ENCODE measurements around the gene LTBP1.

The LTBP1 gene

DNA sequence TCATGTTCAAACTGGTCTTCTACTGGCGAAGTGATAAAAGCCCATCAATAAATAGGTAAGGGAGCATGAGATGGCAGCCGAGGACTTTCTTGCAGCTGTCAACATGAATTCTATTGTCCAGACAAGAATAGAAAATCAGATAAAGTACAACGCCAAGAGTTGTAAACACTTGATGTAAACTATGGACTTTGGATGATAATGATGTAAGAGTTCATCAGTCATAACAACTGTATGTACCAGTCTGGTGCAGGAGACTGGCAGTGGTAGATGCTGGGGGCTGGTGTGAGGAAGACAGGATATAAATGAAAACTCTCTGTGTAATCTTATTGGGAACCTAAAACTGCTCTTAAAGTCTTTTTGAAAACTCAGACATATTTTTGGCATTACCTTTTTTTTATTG is 373.8 kb downstream of the LTBP1 start:
- no peak for DNase-seq

- DNase-seq, result no peak
Measured at GRCh38 chr2:33321236-33321771, 374.6 kb downstream of the LTBP1 start.

GRCh38 chr2:33321876-33322483 is 375.2 kb downstream of the LTBP1 start:
- DNase-seq, result no peak

DNA sequence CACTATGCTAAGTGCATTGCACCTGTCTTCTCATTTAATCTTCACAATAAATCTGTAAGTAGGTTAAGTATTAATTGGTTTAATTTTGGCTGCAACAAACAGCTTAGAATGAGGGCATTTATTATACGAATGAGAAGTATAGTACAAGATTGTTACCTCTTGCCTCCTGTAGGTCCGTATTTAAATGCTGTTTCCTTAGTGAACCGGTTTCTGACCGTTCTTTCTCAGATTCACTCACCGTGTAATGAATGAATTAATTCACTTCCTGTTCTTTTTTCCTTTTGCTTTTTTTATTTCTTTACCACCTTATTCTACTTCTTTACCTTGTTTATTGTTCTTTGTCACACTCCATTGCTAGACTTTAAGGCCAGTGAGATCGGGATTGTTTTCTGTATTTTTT is 375.9 kb downstream of the LTBP1 start:
- DNase-seq, result no peak

DNA sequence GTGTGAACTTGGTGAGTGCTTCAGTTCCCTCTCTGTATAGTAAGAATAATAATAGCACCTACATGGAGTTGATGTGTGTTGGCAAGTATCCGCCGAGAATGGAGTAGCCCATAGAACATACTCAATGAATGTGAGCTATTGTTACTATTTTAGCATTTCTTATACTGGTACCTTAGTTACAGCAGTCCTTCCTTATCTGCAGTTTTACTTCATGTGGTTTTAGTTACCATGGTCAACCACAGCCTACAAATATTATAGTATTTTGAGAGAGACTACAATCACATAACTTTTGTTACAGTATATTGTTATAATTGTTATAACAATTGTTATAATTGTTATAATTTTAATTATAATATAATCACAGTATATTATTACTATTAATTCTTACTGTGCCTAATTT is 377.2 kb downstream of the LTBP1 start:
- no peak for DNase-seq

- no peak for DNase-seq
Measured at GRCh38 chr2:33326100-33326499, 379.3 kb downstream of the LTBP1 start.

GRCh38 chr2:33333433-33333832 is 386.7 kb downstream of the LTBP1 start:
- no peak for DNase-seq

- no peak for DNase-seq
Measured at GRCh38 chr2:33334083-33334482, 387.3 kb downstream of the LTBP1 start.

- no peak for DNase-seq
Measured at GRCh38 chr2:33335516-33335915, 388.8 kb downstream of the LTBP1 start.

- no peak for DNase-seq
Measured at GRCh38 chr2:33336036-33336625, 389.4 kb downstream of the LTBP1 start.

DNA sequence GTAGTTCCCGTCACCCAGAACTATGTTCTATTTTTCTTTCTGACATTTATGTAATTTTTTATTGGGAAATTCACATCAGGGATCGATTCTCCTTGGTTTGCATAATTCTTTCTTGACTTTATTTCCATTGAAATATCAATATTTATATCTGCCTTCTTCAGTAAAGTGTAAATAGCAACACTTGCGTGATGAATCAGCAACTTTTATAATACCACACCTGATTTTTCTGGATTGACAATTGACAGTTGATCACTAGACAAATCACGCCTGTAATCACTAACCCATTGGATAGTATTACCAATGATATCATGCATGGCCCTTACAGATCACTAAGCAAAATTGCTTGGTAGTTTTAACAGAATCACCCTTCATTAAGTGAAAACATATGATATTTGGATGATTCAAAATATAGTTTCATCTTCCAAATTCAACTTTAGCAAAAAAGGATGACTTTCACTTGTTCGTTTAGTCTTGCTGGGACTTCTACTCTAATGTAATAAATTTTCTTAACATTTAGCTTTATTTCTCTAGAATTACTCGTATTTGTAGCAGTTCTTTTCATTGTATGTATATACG is 390.7 kb downstream of the LTBP1 start:
- DNase-seq, result no peak

DNA sequence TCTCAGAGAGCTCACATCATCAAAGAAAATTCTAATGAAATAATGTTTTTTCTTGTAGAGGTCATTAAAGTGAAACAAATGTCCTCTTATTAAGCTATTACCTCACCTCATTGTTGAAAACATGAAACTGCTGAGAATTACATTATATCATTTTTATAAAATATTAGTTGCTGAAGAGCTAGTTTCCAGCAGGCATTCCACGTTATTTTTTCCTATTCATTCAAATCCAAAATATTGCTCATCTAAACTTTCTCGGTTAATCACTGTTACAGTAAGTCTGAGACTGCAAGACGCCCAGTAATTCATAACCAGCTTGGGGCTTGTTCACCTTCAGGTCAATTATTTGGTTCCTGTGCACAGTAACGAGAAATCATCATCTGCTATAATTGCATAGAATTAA is 391.2 kb downstream of the LTBP1 start:
- DNase-seq, result no peak

DNA sequence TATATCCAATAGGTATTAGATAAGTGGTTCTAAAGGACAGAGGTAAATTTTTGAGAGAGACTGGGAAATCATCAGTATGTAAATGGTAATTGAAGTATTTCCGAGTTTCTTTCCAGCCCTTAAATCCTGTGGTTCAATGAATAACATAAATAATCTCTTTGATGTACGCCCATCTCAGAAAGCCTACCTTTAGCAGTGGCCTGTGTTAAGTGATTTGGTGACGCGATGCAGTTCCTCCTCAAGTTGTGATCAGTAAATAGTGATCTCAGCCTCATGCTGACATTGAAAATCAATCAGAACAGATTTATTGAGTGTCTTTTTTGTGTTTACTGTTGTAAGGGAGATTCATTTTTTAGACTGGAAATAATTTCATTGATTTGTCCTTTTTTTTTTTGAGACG is 392.5 kb downstream of the LTBP1 start:
- no peak for DNase-seq

GRCh38 chr2:33340280-33340679 is 393.5 kb downstream of the LTBP1 start:
- no peak for DNase-seq

GRCh38 chr2:33342171-33342570 is 395.4 kb downstream of the LTBP1 start:
- peak in 1 of 2 experiments; percentile 4 for DNase-seq

- no peak for DNase-seq
Measured at GRCh38 chr2:33342705-33343104, 396.0 kb downstream of the LTBP1 start.

- DNase-seq, result no peak
Measured at GRCh38 chr2:33343387-33343895, 396.7 kb downstream of the LTBP1 start.

DNA sequence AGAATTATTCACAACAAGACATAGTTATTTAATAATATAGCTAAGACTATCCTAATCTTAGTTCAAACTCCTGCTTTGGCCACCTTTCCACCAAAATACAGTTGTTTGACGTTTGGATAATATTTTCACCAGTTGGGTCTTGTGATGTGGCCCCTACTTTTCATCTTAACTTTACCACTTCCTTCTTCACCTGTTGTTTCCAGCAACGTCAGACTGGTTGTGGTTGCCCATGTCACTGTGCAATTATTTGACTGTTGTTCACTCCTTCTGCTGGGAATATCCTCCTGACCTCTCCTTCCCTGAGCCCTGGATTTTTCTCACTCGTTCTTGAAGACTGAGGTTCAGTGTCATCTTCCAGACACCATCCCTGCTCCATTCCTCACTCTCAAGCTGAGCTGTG is 397.5 kb downstream of the LTBP1 start:
- no peak for DNase-seq

DNA sequence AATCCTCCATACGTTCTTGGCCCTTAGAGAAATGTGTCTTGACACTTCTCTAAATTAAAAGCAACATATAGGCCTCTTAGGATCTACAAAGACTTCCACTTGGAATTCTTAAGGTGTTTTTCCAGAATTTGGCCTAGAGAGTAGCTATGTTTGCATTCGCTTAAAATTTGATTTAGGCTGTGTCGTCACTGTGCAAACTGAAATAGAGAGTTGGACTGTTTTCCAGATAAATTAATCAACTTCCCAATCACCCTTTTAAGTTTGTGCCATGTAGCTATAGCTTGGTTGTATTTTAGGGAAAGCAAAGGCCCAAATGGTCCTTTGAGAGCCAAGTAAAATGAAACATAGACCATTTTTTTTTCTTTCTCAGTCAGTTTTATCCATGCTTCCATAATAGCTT is 401.1 kb downstream of the LTBP1 start:
- no peak for DNase-seq

DNA sequence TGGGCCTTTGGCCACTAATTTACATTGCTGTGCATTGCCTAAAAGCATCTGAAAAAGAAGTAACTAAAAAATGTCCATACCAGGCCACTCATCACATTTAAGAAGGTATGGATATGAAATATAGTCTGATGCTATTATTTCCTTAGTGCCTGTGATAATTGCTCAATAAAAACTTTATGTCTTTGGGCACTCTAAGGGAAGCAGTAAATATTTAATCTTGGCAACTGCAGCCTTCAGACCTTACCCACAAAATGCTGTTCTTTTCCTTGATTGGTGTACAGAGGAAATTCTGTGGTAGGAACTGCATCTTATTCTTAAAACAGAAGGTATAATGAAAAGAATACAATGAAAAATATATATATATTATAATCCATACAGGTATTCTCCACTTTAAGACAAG is 403.9 kb downstream of the LTBP1 start:
- no peak for DNase-seq

GRCh38 chr2:33351781-33352180 is 405.0 kb downstream of the LTBP1 start:
- DNase-seq, result no peak

DNA sequence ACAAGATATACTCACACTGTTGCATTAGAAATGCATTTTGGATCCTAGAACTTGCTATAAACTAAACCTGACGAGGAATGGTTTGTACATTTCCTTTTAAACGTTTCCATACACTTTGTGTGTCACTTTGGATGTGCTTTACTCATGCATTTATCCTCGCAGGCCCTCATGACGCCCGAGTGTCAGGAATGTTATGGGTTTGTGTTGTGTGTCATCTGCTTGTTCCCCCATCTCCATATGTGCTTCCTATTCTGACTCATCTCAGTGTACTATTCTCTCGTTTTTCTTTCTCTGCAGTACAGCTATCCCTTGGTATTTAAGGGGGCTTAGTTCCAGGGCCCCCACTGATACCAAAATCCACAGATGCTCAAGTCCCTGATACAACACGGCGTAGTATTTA is 408.2 kb downstream of the LTBP1 start:
- no peak for DNase-seq

DNA sequence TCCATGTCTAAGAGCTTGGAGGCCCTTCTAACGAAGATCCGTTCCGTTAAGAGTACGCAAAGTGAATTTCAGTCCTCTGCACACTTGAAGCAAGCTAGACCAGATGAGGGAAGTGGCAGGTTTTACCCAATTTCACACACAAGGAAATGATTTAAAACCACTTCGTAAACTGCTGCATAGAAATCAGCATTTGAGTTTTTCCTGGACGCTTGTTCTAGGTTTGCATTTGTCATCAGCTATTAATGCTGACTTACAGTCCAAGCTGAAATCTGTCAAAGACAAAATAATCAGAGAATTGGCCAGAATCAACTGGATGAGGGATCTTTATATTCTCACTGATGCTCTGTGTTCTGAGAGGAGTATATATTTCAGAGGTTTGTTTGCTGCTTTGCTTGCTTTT is 412.1 kb downstream of the LTBP1 start:
- no peak for DNase-seq
